GM19452 (cell line): ENCODE measurements around the gene CYB561A3.

ENCODE experiments used
- ATAC-seq: cut with Tn5 transposase; IDR thresholded peaks from one replicate; pipeline ENCODE4 v1.9.1; 2021; ENCODE audit not compliant: unreplicated experiment

CYB561A3 gene

GRCh38 chr11:61369372-61370348 is 8.0 kb upstream of the CYB561A3 start:
- ATAC-seq: no peak

GRCh38 chr11:61368646-61369045 is 7.0 kb upstream of the CYB561A3 start:
- no peak for ATAC-seq

GRCh38 chr11:61367406-61367805 is 5.7 kb upstream of the CYB561A3 start:
- ATAC-seq: no peak

GRCh38 chr11:61364012-61364675 is 2.5 kb upstream of the CYB561A3 start:
- no peak for ATAC-seq

GRCh38 chr11:61362542-61362875 is 827 bp upstream of the CYB561A3 start:
- no peak for ATAC-seq

- ATAC-seq: no peak
Observed at GRCh38 chr11:61361237-61361740, 393 bp downstream of the CYB561A3 start.

GRCh38 chr11:61359516-61359915 is 2.2 kb downstream of the CYB561A3 start:
- no peak for ATAC-seq

- ATAC-seq: no peak
Observed at GRCh38 chr11:61358566-61358965, 3.1 kb downstream of the CYB561A3 start.

- ATAC-seq: no peak
Observed at GRCh38 chr11:61357894-61358239, 3.8 kb downstream of the CYB561A3 start.

GRCh38 chr11:61357233-61357893 is 4.3 kb downstream of the CYB561A3 start:
- peak; percentile 52 for ATAC-seq

- ATAC-seq: no peak
Observed at GRCh38 chr11:61356706-61357105, 5.0 kb downstream of the CYB561A3 start.

GRCh38 chr11:61354208-61354607 is 7.5 kb downstream of the CYB561A3 start:
- ATAC-seq: no peak

- ATAC-seq: no peak
Observed at GRCh38 chr11:61353131-61354067, 8.3 kb downstream of the CYB561A3 start.

- no peak for ATAC-seq
Observed at GRCh38 chr11:61352038-61352437, 9.6 kb downstream of the CYB561A3 start.

- ATAC-seq: no peak
Observed at GRCh38 chr11:61350803-61351202, 10.9 kb downstream of the CYB561A3 start.

GRCh38 chr11:61350336-61350735 is 11.3 kb downstream of the CYB561A3 start:
- no peak for ATAC-seq

GRCh38 chr11:61349916-61350315 is 11.8 kb downstream of the CYB561A3 start:
- no peak for ATAC-seq

GRCh38 chr11:61349189-61349751 is 12.4 kb downstream of the CYB561A3 start:
- no peak for ATAC-seq

- ATAC-seq: no peak
Observed at GRCh38 chr11:61347916-61348461, 13.7 kb downstream of the CYB561A3 start.
